HG03469 (cell line): ENCODE results near the gene ABCC3.

Source experiments
- ATAC-seq: cut with Tn5 transposase; IDR thresholded peaks from one replicate; pipeline ENCODE4 v1.9.1; 2021; ENCODE audit warnings: mild to moderate bottlenecking, moderate library complexity, moderate number of reproducible peaks; ENCODE audit not compliant: unreplicated experiment

Gene ABCC3

GRCh38 chr17:50641357-50641756 lies 6.7 kb downstream of the ABCC3 start:
- ATAC-seq, result no peak

- ATAC-seq, result no peak
Measured at GRCh38 chr17:50642071-50642721, 7.5 kb downstream of the ABCC3 start.

- no peak for ATAC-seq
Measured at GRCh38 chr17:50642722-50643656, 8.3 kb downstream of the ABCC3 start.

GRCh38 chr17:50645748-50646682 lies 11.3 kb downstream of the ABCC3 start:
- ATAC-seq, result no peak

GRCh38 chr17:50647187-50647586 lies 12.5 kb downstream of the ABCC3 start:
- no peak for ATAC-seq

- no peak for ATAC-seq
Measured at GRCh38 chr17:50649042-50649908, 14.6 kb downstream of the ABCC3 start.

- ATAC-seq, result no peak
Measured at GRCh38 chr17:50651661-50652060, 17.0 kb downstream of the ABCC3 start.

- no peak for ATAC-seq
Measured at GRCh38 chr17:50653738-50654137, 19.1 kb downstream of the ABCC3 start.

GRCh38 chr17:50656509-50656908 lies 21.8 kb downstream of the ABCC3 start:
- ATAC-seq, result no peak

- ATAC-seq, result no peak
Measured at GRCh38 chr17:50657054-50657453, 22.4 kb downstream of the ABCC3 start.

- no peak for ATAC-seq
Measured at GRCh38 chr17:50657627-50658026, 22.9 kb downstream of the ABCC3 start.

- ATAC-seq, result no peak
Measured at GRCh38 chr17:50658616-50659015, 23.9 kb downstream of the ABCC3 start.

- ATAC-seq, result no peak
Measured at GRCh38 chr17:50659179-50659578, 24.5 kb downstream of the ABCC3 start.

- no peak for ATAC-seq
Measured at GRCh38 chr17:50660042-50660886, 25.6 kb downstream of the ABCC3 start.

GRCh38 chr17:50660887-50661345 lies 26.2 kb downstream of the ABCC3 start:
- ATAC-seq, result no peak

- no peak for ATAC-seq
Measured at GRCh38 chr17:50661348-50661747, 26.7 kb downstream of the ABCC3 start.

GRCh38 chr17:50661795-50662391 lies 27.2 kb downstream of the ABCC3 start:
- ATAC-seq, result no peak

GRCh38 chr17:50662632-50663225 lies 28.0 kb downstream of the ABCC3 start:
- no peak for ATAC-seq
